ENCODE data around the gene SETDB2. TPM values are rescaled to one million over a fixed set of nuclear protein-coding genes. Genes with fewer than 3 reads are reported as not detected.

SETDB2 gene
- total RNA-seq, 1 experiment from 2014 or later = 4.9 TPM

DNA sequence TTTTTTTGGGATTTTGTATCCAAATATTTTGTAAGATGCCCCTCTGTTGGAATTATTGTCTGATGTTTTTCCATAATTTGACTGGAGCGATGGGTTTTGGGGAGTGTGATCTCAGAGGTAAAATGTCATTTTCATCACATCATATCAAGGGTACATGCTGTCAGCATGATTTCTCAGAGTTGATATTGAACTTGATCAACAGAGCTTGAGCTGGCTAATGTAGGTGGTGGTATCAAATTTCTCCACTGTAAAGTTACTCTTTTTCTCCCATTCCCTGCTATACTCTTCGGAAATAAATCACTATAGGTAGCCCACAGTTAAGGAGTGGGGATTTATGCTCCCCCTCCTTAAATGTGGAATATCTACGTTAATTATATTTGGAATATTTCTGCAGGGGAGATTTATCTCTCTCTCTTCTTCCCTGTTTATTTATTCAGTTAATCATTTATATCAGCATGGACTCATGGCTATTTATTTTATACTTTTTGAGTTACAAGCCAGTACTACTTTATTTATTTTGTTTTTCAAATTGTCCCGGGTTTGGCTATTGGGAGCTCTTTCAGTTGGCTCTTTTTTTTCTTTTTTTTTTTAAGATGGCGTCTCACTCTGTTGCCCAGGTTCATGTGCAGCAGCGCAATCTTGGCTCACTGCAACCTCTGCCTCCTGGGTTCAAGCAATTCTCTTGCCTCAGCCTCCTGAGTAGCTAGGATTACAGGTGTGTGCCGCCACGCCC, 8.8 kb downstream of the SETDB2 start:
- CTCF ChIA-PET = no interaction called here
- intact Hi-C loops (cut with micrococcal nuclease; ENCODE audit: unreplicated experiment) = no loop called here
- TF ChIP-seq, protein P1, sequence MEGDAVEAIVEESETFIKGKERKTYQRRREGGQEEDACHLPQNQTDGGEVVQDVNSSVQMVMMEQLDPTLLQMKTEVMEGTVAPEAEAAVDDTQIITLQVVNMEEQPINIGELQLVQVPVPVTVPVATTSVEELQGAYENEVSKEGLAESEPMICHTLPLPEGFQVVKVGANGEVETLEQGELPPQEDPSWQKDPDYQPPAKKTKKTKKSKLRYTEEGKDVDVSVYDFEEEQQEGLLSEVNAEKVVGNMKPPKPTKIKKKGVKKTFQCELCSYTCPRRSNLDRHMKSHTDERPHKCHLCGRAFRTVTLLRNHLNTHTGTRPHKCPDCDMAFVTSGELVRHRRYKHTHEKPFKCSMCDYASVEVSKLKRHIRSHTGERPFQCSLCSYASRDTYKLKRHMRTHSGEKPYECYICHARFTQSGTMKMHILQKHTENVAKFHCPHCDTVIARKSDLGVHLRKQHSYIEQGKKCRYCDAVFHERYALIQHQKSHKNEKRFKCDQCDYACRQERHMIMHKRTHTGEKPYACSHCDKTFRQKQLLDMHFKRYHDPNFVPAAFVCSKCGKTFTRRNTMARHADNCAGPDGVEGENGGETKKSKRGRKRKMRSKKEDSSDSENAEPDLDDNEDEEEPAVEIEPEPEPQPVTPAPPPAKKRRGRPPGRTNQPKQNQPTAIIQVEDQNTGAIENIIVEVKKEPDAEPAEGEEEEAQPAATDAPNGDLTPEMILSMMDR (IDR thresholded peaks at IDR 0.05; ENCODE audit: unreplicated experiment) = no peak
- Mint-ChIP-seq H3K4me3 (ENCODE audit: low read depth, unreplicated experiment) (no peak overlapping the region), H3K9me3 (ENCODE audit: low read depth, unreplicated experiment) (no peaks in the 10 kb centered on the region), H3K36me3 (ENCODE audit: insufficient read depth, unreplicated experiment) (no peaks in the 10 kb centered on the region), H3K4me1 (ENCODE audit: low read depth, unreplicated experiment) (peaks cover 9% of the 10 kb centered on the region), H3K27me3 (ENCODE audit: unreplicated experiment) (no peaks in the 10 kb centered on the region), H3K27ac (ENCODE audit: unreplicated experiment) (no peak overlapping the region)
- DNase-seq = no peak
- BruUV-seq (replicated peaks) = no TSS peak

DNA sequence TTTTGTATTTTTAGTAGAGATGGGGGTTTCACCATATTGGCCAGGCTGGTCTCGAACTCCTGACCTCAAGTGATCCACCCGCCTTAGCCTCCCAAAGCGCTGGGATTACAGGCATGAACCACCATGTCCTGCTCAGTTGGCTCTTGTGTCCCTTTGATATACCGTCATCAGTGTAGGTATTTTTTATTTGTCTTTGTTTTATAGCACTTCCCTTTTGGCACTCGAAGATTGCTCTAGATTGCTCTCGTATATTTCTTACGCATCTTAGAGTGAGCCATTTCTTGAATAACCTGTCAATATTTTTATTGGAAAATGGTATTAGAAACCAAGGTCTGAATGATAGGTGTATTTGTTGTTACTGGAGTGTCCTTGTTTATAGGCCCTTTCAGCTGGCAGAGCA, 9.4 kb downstream of the SETDB2 start:
- intact Hi-C loops (cut with micrococcal nuclease; ENCODE audit: unreplicated experiment) = no loop called here
- no TSS peak for BruUV-seq (replicated peaks)

DNA sequence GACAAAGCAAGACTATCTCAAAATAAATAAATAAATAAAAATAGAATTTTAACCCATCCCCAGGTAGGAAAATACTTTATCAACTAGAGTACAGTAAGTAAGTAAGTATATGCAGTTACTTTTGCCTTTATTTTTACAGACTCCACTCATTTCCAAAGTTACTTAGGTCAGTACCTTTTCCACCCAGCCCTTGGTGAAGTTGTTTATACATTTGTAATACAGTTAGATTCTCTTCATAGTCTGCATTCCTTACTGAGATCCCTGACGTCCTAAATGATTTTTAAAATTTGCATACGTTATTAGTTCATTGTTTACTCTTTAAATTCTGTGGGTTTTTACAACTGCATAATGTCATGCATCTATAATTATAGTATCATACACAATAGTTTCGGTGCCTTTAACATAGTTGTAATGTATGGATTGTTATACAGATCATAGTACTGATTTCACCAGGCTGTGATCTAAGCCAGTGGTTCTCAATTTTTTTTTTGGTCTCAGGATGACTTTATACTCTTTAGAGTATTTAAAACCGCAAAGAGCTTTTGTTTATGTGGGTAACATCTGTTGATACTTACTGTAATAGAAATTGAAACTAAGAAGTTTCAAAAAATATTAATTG, 10.4 kb downstream of the SETDB2 start:
- Mint-ChIP-seq H3K27ac (ENCODE audit: unreplicated experiment) (no peak overlapping the region), H3K27me3 (ENCODE audit: unreplicated experiment) (no peaks in the 10 kb centered on the region), H3K4me3 (ENCODE audit: low read depth, unreplicated experiment) (no peak overlapping the region), H3K9me3 (ENCODE audit: low read depth, unreplicated experiment) (no peaks in the 10 kb centered on the region), H3K4me1 (ENCODE audit: low read depth, unreplicated experiment) (peaks cover 8% of the 10 kb centered on the region), H3K36me3 (ENCODE audit: insufficient read depth, unreplicated experiment) (no peaks in the 10 kb centered on the region)
- TF ChIP-seq, protein P1 (IDR thresholded peaks at IDR 0.05; ENCODE audit: unreplicated experiment) = no peak
- BruUV-seq (replicated peaks) = no TSS peak
- CTCF ChIA-PET = no interaction called here
- no peak for DNase-seq
- intact Hi-C loops (cut with micrococcal nuclease; ENCODE audit: unreplicated experiment) = no loop called here

More for the DNA sequence above, 9.4 kb downstream of the SETDB2 start:
- H3K36me3 Mint-ChIP-seq (ENCODE audit: insufficient read depth, unreplicated experiment) = no peaks in the 10 kb centered on the region
- no peak overlapping the region for H3K27ac Mint-ChIP-seq (ENCODE audit: unreplicated experiment)
- no peaks in the 10 kb centered on the region for H3K27me3 Mint-ChIP-seq (ENCODE audit: unreplicated experiment)
- TF ChIP-seq, protein P1 (IDR thresholded peaks at IDR 0.05; ENCODE audit: unreplicated experiment) = no peak
- CTCF ChIA-PET = no interaction called here
- no peak for DNase-seq
- peaks cover 13% of the 10 kb centered on the region for H3K4me1 Mint-ChIP-seq (ENCODE audit: low read depth, unreplicated experiment)
- no peak overlapping the region for H3K4me3 Mint-ChIP-seq (ENCODE audit: low read depth, unreplicated experiment)
- H3K9me3 Mint-ChIP-seq (ENCODE audit: low read depth, unreplicated experiment) = no peaks in the 10 kb centered on the region

DNA sequence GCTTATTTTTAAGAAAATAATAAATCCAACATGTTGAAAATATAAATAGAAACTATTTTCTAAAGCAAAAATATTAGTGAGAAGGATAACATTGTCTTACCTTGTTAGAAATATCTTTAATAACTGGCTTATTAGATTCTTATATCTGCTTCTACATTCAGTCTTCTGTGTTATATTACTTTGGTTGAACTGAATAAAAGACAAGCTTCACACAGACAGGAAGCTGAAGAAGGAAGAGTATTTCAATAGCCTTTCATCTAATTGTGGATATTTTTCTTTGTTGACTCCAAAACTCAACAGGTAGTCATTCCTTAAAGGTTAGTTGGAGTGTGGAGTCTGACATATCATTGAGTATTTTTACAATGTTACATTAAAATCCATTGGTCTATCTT, 10.9 kb downstream of the SETDB2 start:
- CTCF ChIA-PET = no interaction called here
- DNase-seq = no peak
- TF ChIP-seq, protein P1 (IDR thresholded peaks at IDR 0.05; ENCODE audit: unreplicated experiment) = no peak
- Mint-ChIP-seq H3K27me3 (ENCODE audit: unreplicated experiment) (no peaks in the 10 kb centered on the region), H3K9me3 (ENCODE audit: low read depth, unreplicated experiment) (no peaks in the 10 kb centered on the region), H3K27ac (ENCODE audit: unreplicated experiment) (no peak overlapping the region), H3K4me1 (ENCODE audit: low read depth, unreplicated experiment) (peaks cover 8% of the 10 kb centered on the region), H3K4me3 (ENCODE audit: low read depth, unreplicated experiment) (no peak overlapping the region), H3K36me3 (ENCODE audit: insufficient read depth, unreplicated experiment) (no peaks in the 10 kb centered on the region)
- intact Hi-C loops (cut with micrococcal nuclease; ENCODE audit: unreplicated experiment) = no loop called here
- BruUV-seq (replicated peaks) = no TSS peak
